HepG2 (cell line): ENCODE measurements around the gene FETUB. TPM values are rescaled to one million over a fixed set of nuclear protein-coding genes. Genes with fewer than 3 reads are reported as not detected.
A peak's percentile ranks its signal among the peaks of the same experiment; 100 is the strongest.

Experiments
- AFF4 ChIP-seq: sonication (generic); formaldehyde crosslinking; IDR thresholded peaks from 2 replicates; pipeline ENCODE4 v1.4.0; 2020; ENCODE audit warnings: missing genetic modification reagents
- AHDC1 ChIP-seq: sonication (generic); formaldehyde crosslinking; IDR thresholded peaks from 2 replicates; pipeline ENCODE4 v1.5.1; 2020; ENCODE audit warnings: mild to moderate bottlenecking, missing genetic modification reagents, borderline replicate concordance
- GATA4 ChIP-seq: sonication (generic); IDR thresholded peaks from 2 replicates; pipeline ENCODE4 v1.6.1; 2016; ENCODE audit warnings: antibody characterized with exemption, low read depth, borderline replicate concordance
- GFI1 ChIP-seq: sonication (generic); formaldehyde crosslinking; IDR thresholded peaks from 2 replicates; pipeline ENCODE4 v1.5.0; 2020; ENCODE audit warnings: missing genetic modification reagents, mild to moderate bottlenecking, borderline replicate concordance
- HCFC1 ChIP-seq: fragments of 150-350 bp; IDR thresholded peaks from 2 replicates; pipeline ENCODE4 v1.6.1; 2014; ENCODE audit warnings: low read depth, low read length
- HNF4A ChIP-seq: sonication (generic); formaldehyde crosslinking; IDR thresholded peaks from 2 replicates; pipeline ENCODE4 v1.4.0; 2020; ENCODE audit warnings: missing genetic modification reagents
- KDM3A ChIP-seq: IDR thresholded peaks from 2 replicates; pipeline ENCODE4 v1.6.1; 2018; ENCODE audit warnings: low read depth, missing compliant biosample characterization
- NFYC ChIP-seq: IDR thresholded peaks from 2 replicates; pipeline ENCODE4 v1.6.1; 2016; ENCODE audit warnings: missing genetic modification reagents, missing compliant biosample characterization
- SALL1 ChIP-seq: sonication (generic); formaldehyde crosslinking; IDR thresholded peaks from 2 replicates; pipeline ENCODE4 v1.8.0; 2022; ENCODE audit warnings: mild to moderate bottlenecking, missing genetic modification reagents
- ZNF550 ChIP-seq: sonication (generic); formaldehyde crosslinking; IDR thresholded peaks from 2 replicates; pipeline ENCODE4 v1.4.0; 2020; ENCODE audit warnings: mild to moderate bottlenecking, missing genetic modification reagents, borderline replicate concordance
- ZNF564 ChIP-seq: sonication (generic); formaldehyde crosslinking; IDR thresholded peaks from 2 replicates; pipeline ENCODE4 v1.8.1; 2023; ENCODE audit warnings: mild to moderate bottlenecking, missing genetic modification reagents
- ZNF574 ChIP-seq: sonication (generic); formaldehyde crosslinking; IDR thresholded peaks from 2 replicates; pipeline ENCODE4 v1.4.0; 2020; ENCODE audit warnings: missing genetic modification reagents
- ZNF792 ChIP-seq: IDR thresholded peaks from 2 replicates; pipeline ENCODE4 v1.6.1; 2016
- ZNF841 ChIP-seq: sonication (generic); formaldehyde crosslinking; IDR thresholded peaks from 2 replicates; pipeline ENCODE4 v1.8.1; 2023; ENCODE audit warnings: missing genetic modification reagents, borderline replicate concordance
- ZSCAN9 ChIP-seq: IDR thresholded peaks from 2 replicates; pipeline ENCODE4 v1.6.1; 2016; ENCODE audit warnings: borderline replicate concordance
- polyA plus RNA-seq, 8 experiments: library from polyadenylated mRNA; depleted of rRNA in 3 of 8; stranded (reverse) in 7 of 8; unstranded in 1 of 8; fragments of >200 nt; fragmentation: Illumina TruSeq in 4 of 8; extraction: Trizol in 4 of 8; gene quantifications; 2 replicates each; pipeline versions ENCODE4 v1.2.1 to v1.2.3, GENCODE V29; 2011 to 2016; ENCODE audit warnings: low read depth in 4 of 8, missing spikeins in 1 of 8, mixed read lengths in 1 of 8; ENCODE audit not compliant: insufficient read depth in 1 of 8
- total RNA-seq, 5 experiments: library from RNA; depleted of rRNA; stranded (reverse); fragments of >200 nt; fragmentation: Illumina TruSeq; extraction: Trizol; gene quantifications; 2 replicates each; pipeline ENCODE4 v1.2.3, GENCODE V29; 2016; ENCODE audit warnings: low read depth in 1 of 5

FETUB gene
- total and polyA plus RNA-seq, 2 of the 13 experiments (the other 11 are each of a cell fraction or from before 2014, with no cell fraction given), result 2.1 to 4.4 TPM

- no peak for TF ChIP-seq NFYC
- TF ChIP-seq KDM3A (CRISPR knock-in tag), result no peak
- TF ChIP-seq ZNF841 (CRISPR knock-in tag), result no peak
- 0 out of 2 replicates have a peak, but pooled peaks have one; percentile 8 for TF ChIP-seq ZNF792 (CRISPR knock-in tag)
- TF ChIP-seq GATA4, result no peak
- TF ChIP-seq ZNF574 (CRISPR knock-in tag), result 0 out of 2 replicates have a peak, but pooled peaks have one; percentile 35
- TF ChIP-seq GFI1 (CRISPR knock-in tag), result no peak
- TF ChIP-seq SALL1 (CRISPR knock-in tag), result peak; percentile 71
- no peak for TF ChIP-seq AFF4 (CRISPR knock-in tag)
- no peak for TF ChIP-seq ZNF550 (CRISPR knock-in tag)
- TF ChIP-seq HNF4A (CRISPR knock-in tag), result peak; percentile 49; the same call in 1 of the 2 replicates
- TF ChIP-seq AHDC1 (CRISPR knock-in tag), result no peak
- no peak for TF ChIP-seq HCFC1
- TF ChIP-seq ZSCAN9 (CRISPR knock-in tag), result no peak; the same call in 1 of the 2 replicates
- TF ChIP-seq ZNF564 (CRISPR knock-in tag), result no peak
Observed at GRCh38 chr3:186594591-186595113, 45.5 kb upstream of the FETUB start (continued).
